Progenitor cell of endocrine pancreas (in vitro differentiated cells): Measurements from ENCODE around the gene LHX6. TPM values are rescaled to one million over a fixed set of nuclear protein-coding genes. Genes with fewer than 3 reads are reported as not detected.

Source experiments
- DNase-seq: peaks from one replicate; pipeline ENCODE4 v3.0.0; 2021; ENCODE audit warnings: low spot score; ENCODE audit not compliant: unreplicated experiment
- H3K27ac Mint-ChIP-seq: 2 replicates; pipeline ENCODE4 v1.8.0; 2021; ENCODE audit warnings: mild to moderate bottlenecking, moderate library complexity, mixed read lengths
- H3K27me3 Mint-ChIP-seq: 2 replicates; pipeline ENCODE4 v1.8.0; 2021; ENCODE audit warnings: mixed read lengths
- H3K36me3 Mint-ChIP-seq: 2 replicates; pipeline ENCODE4 v1.8.0; 2022; ENCODE audit warnings: mixed read lengths; ENCODE audit not compliant: insufficient read depth
- H3K4me1 Mint-ChIP-seq: 2 replicates; pipeline ENCODE4 v1.8.0; 2021; ENCODE audit warnings: low read depth, mixed read lengths
- H3K4me3 Mint-ChIP-seq: 2 replicates; pipeline ENCODE4 v1.8.0; 2021; ENCODE audit warnings: low read depth, mild to moderate bottlenecking, moderate library complexity, mixed read lengths
- H3K9me3 Mint-ChIP-seq: 2 replicates; pipeline ENCODE4 v1.8.0; 2021; ENCODE audit warnings: low read depth, mixed read lengths
- CTCF ChIP-seq: fragments of 200-600 bp; sonication (generic); IDR thresholded peaks from one replicate; pipeline ENCODE4 v1.5.0; 2021; ENCODE audit warnings: antibody characterized with exemption, mild to moderate bottlenecking; ENCODE audit not compliant: unreplicated experiment
- total RNA-seq: library from RNA; stranded (reverse); gene quantifications from 2 replicates; pipeline ENCODE4 v1.2.1, GENCODE V29; 2021

LHX6 gene
- total RNA-seq, 1 donor from 2014 or later: 1.6 TPM

GRCh38 chr9:122155796-122156195, 73.0 kb downstream of the LHX6 start:
- Mint-ChIP-seq H3K36me3 (peaks cover 5% of the 10 kb centered on the region), H3K27me3 (no peaks in the 10 kb centered on the region), H3K4me1 (peaks cover 10% of the 10 kb centered on the region), H3K27ac (no peak overlapping the region), H3K4me3 (no peak overlapping the region), H3K9me3 (no peaks in the 10 kb centered on the region)
- TF ChIP-seq CTCF: no peak
- no peak for DNase-seq

Other genes starting within 250 kb of the LHX6 start
- 5.3 and 5.5 TPM in 2 replicates for gene TTLL11, start 135.6 kb downstream of the LHX6 start, total RNA-seq
- gene NDUFA8, start 69.2 kb downstream of the LHX6 start, total RNA-seq: 43.1 and 44.6 TPM in 2 replicates
- 0.57 and 1.9 TPM in 2 replicates for gene MORN5, start 69.0 kb downstream of the LHX6 start, total RNA-seq
- 16.7 and 23.6 TPM in 2 replicates for gene RBM18, start 35.9 kb upstream of the LHX6 start, total RNA-seq
- gene MRRF, start 35.9 kb upstream of the LHX6 start, total RNA-seq: 34.3 and 40.4 TPM in 2 replicates
- 0.07 and 0.22 TPM in 2 replicates for gene PTGS1, start 142.1 kb upstream of the LHX6 start, total RNA-seq
- not detected in 2 replicates for gene OR1J1, start 249.0 kb upstream of the LHX6 start, total RNA-seq